ENCODE results near the gene PNPT1.

DNA sequence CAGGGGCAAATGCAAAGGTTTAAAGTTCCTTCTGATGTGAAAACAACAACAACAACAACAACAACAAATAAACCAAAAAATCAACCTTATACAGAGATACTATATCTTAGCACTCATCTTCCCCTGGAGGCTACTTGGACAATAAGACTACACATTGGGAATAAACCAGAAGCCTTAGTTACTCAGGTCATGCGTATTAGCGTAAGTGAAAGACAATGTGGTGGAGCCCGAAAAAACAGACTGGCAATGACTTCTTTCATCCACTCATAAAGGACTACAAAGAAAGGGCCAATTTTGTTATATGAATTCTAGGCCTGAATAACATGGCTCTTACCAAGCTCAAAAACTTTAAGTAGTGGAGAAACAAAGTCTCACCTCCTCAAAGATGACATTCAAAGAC, 56.8 kb downstream of the PNPT1 start:
- TF ChIP-seq POLR2A (IDR thresholded peaks at IDR 0.05), result no peak
- TF ChIP-seq, protein P1, sequence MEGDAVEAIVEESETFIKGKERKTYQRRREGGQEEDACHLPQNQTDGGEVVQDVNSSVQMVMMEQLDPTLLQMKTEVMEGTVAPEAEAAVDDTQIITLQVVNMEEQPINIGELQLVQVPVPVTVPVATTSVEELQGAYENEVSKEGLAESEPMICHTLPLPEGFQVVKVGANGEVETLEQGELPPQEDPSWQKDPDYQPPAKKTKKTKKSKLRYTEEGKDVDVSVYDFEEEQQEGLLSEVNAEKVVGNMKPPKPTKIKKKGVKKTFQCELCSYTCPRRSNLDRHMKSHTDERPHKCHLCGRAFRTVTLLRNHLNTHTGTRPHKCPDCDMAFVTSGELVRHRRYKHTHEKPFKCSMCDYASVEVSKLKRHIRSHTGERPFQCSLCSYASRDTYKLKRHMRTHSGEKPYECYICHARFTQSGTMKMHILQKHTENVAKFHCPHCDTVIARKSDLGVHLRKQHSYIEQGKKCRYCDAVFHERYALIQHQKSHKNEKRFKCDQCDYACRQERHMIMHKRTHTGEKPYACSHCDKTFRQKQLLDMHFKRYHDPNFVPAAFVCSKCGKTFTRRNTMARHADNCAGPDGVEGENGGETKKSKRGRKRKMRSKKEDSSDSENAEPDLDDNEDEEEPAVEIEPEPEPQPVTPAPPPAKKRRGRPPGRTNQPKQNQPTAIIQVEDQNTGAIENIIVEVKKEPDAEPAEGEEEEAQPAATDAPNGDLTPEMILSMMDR (IDR thresholded peaks at IDR 0.05), result no peak

Data from adrenal gland (tissue), 5 donors.